ENCODE results near the gene ANKRD29. TPM values are rescaled to one million over a fixed set of nuclear protein-coding genes. Genes with fewer than 3 reads are reported as not detected.
"Not testable (repeated sequence)": the region's sequence is repeated elsewhere in the genome, so short reads cannot be mapped to it uniquely, and the experiment has no call there.

ANKRD29 gene
- total RNA-seq, 1 experiment from 2014 or later, result 12.3 TPM

GRCh38 chr18:23664674-23665073, 2.0 kb upstream of the ANKRD29 start:
- H3K9me3 ChIP-seq, result no peaks in the 10 kb centered on the region
- H3K4me3 ChIP-seq, result no peak overlapping the region
- no peaks in the 10 kb centered on the region for H3K27me3 ChIP-seq
- no peaks in the 10 kb centered on the region for H3K36me3 ChIP-seq
- DNase-seq, result no peak

- Histone ChIP-seq H3K9me3 (no peaks in the 10 kb centered on the region), H3K36me3 (no peaks in the 10 kb centered on the region), H3K4me3 (peak overlapping the region; percentile 67), H3K27me3 (no peaks in the 10 kb centered on the region)
- DNase-seq, result no peak
Observed at GRCh38 chr18:23661735-23662308, 889 bp downstream of the ANKRD29 start.

GRCh38 chr18:23658285-23658684, 4.4 kb downstream of the ANKRD29 start:
- Histone ChIP-seq H3K27me3 (no peaks in the 10 kb centered on the region), H3K9me3 (no peaks in the 10 kb centered on the region), H3K4me3 (no peak overlapping the region), H3K36me3 (peaks cover 3% of the 10 kb centered on the region; the same call in 1 of the 2 replicates)
- no peak for DNase-seq

- H3K36me3 ChIP-seq, result peaks cover 41% of the 10 kb centered on the region
- H3K9me3 ChIP-seq, result no peaks in the 10 kb centered on the region
- H3K27me3 ChIP-seq, result no peaks in the 10 kb centered on the region
- no peak for DNase-seq
- no peak overlapping the region for H3K4me3 ChIP-seq
Observed at GRCh38 chr18:23652232-23652631, 10.5 kb downstream of the ANKRD29 start.

GRCh38 chr18:23650968-23651927, 11.5 kb downstream of the ANKRD29 start:
- peaks cover 46% of the 10 kb centered on the region for H3K36me3 ChIP-seq
- no peaks in the 10 kb centered on the region for H3K9me3 ChIP-seq
- peak; percentile 24 for DNase-seq
- H3K27me3 ChIP-seq, result no peaks in the 10 kb centered on the region
- no peak overlapping the region for H3K4me3 ChIP-seq

- Histone ChIP-seq H3K4me3 (no peak overlapping the region), H3K9me3 (no peaks in the 10 kb centered on the region), H3K36me3 (peaks cover 67% of the 10 kb centered on the region), H3K27me3 (no peaks in the 10 kb centered on the region)
- DNase-seq, result no peak
Observed at GRCh38 chr18:23648940-23649607, 13.6 kb downstream of the ANKRD29 start.

GRCh38 chr18:23648456-23648855, 14.3 kb downstream of the ANKRD29 start:
- DNase-seq, result no peak
- H3K36me3 ChIP-seq, result peaks cover 71% of the 10 kb centered on the region
- H3K4me3 ChIP-seq, result no peak overlapping the region
- H3K27me3 ChIP-seq, result no peaks in the 10 kb centered on the region
- H3K9me3 ChIP-seq, result no peaks in the 10 kb centered on the region

- Histone ChIP-seq H3K36me3 (peaks cover 81% of the 10 kb centered on the region), H3K9me3 (no peaks in the 10 kb centered on the region), H3K4me3 (no peak overlapping the region), H3K27me3 (no peaks in the 10 kb centered on the region)
- DNase-seq, result no peak
Observed at GRCh38 chr18:23646282-23646681, 16.4 kb downstream of the ANKRD29 start.

- no peaks in the 10 kb centered on the region for H3K9me3 ChIP-seq
- DNase-seq, result no peak
- no peaks in the 10 kb centered on the region for H3K27me3 ChIP-seq
- H3K4me3 ChIP-seq, result no peak overlapping the region
- H3K36me3 ChIP-seq, result peaks cover 77% of the 10 kb centered on the region
Observed at GRCh38 chr18:23645568-23646175, 17.0 kb downstream of the ANKRD29 start.

- H3K4me3 ChIP-seq, result no peak overlapping the region
- no peak for DNase-seq
- no peaks in the 10 kb centered on the region for H3K27me3 ChIP-seq
- H3K36me3 ChIP-seq, result peaks cover 60% of the 10 kb centered on the region
- no peaks in the 10 kb centered on the region for H3K9me3 ChIP-seq
Observed at GRCh38 chr18:23643815-23644490, 18.8 kb downstream of the ANKRD29 start.

GRCh38 chr18:23641937-23642666, 20.6 kb downstream of the ANKRD29 start:
- H3K36me3 ChIP-seq, result peaks cover 41% of the 10 kb centered on the region
- DNase-seq, result peak; percentile 29
- H3K4me3 ChIP-seq, result no peak overlapping the region
- no peaks in the 10 kb centered on the region for H3K27me3 ChIP-seq
- no peaks in the 10 kb centered on the region for H3K9me3 ChIP-seq

- Histone ChIP-seq H3K4me3 (no peak overlapping the region), H3K9me3 (no peaks in the 10 kb centered on the region), H3K36me3 (peaks cover 34% of the 10 kb centered on the region), H3K27me3 (no peaks in the 10 kb centered on the region)
- DNase-seq, result no peak
Observed at GRCh38 chr18:23641143-23641720, 21.5 kb downstream of the ANKRD29 start.

GRCh38 chr18:23640052-23640451, 22.7 kb downstream of the ANKRD29 start:
- H3K27me3 ChIP-seq, result no peaks in the 10 kb centered on the region
- no peak for DNase-seq

GRCh38 chr18:23636433-23636832, 26.3 kb downstream of the ANKRD29 start:
- H3K4me3 ChIP-seq, H3K9me3 ChIP-seq, DNase-seq, H3K27me3 ChIP-seq: not testable (repeated sequence)
- H3K36me3 ChIP-seq, result peaks cover 14% of the 10 kb centered on the region

More at GRCh38 chr18:23640052-23640451, 22.7 kb downstream of the ANKRD29 start:
- no peak overlapping the region for H3K4me3 ChIP-seq
- no peaks in the 10 kb centered on the region for H3K9me3 ChIP-seq
- H3K36me3 ChIP-seq, result peaks cover 27% of the 10 kb centered on the region

- Histone ChIP-seq H3K4me3 (no peak overlapping the region), H3K36me3 (peaks cover 14% of the 10 kb centered on the region), H3K27me3 (no peaks in the 10 kb centered on the region), H3K9me3 (no peaks in the 10 kb centered on the region)
- no peak for DNase-seq
Observed at GRCh38 chr18:23636071-23636399, 26.7 kb downstream of the ANKRD29 start.

All from MG63 (cell line).